ENCODE results near the gene GXYLT2. TPM values are rescaled to one million over a fixed set of nuclear protein-coding genes. Genes with fewer than 3 reads are reported as not detected.
A peak's percentile ranks its signal among the peaks of the same experiment; 100 is the strongest.

The GXYLT2 gene
- total RNA-seq, 2 experiments from 2014 or later: 0.08 TPM; not detected in 1

DNA sequence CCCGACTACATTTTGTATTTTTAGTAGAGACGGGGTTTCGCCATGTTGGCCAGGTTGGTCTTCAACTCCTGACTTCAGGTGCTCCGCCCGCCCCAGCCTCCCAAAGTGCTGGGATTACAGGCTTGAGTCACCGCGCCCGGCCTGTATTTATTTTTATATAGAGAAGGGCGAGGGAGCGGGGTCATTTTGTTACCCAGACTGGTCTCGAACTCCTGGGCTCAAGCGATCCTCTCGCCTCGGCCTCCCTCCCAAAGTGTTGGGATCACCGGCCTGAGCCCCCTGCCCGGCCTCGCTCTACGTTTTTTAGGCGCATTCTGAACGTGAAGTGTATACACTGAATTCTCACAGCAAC lies 108.3 kb downstream of the GXYLT2 start:
- Mint-ChIP-seq H3K9me3 (no peaks in the 10 kb centered on the region), H3K27me3 (no peaks in the 10 kb centered on the region), H3K4me1 (ENCODE audit: low read depth) (peaks cover 42% of the 10 kb centered on the region), H3K27ac (peak overlapping the region; percentile 86), H3K4me3 (peak overlapping the region; percentile 88), H3K36me3 (ENCODE audit: low read depth) (peaks cover 34% of the 10 kb centered on the region)
- peak overlapping the region; percentile 89 to 90 for H3K27ac ChIP-seq (ENCODE audit: low read depth in 1 of 2, low read length in 2 of 2)
- ChIA-PET CTCF (no interaction called here), POLR2A (interaction anchor here (0.7 to 1.4 kb wide), 3 partner anchors 15 to 60 kb away, joined by 3 to 7 read pairs (median 3); no protein-coding TSS in a partner anchor)
- no peak for ATAC-seq (ENCODE audit: poor library complexity)
- H3K36me3 ChIP-seq (ENCODE audit: insufficient read depth, low read length): peaks cover 20% of the 10 kb centered on the region
- TF ChIP-seq, protein P1, sequence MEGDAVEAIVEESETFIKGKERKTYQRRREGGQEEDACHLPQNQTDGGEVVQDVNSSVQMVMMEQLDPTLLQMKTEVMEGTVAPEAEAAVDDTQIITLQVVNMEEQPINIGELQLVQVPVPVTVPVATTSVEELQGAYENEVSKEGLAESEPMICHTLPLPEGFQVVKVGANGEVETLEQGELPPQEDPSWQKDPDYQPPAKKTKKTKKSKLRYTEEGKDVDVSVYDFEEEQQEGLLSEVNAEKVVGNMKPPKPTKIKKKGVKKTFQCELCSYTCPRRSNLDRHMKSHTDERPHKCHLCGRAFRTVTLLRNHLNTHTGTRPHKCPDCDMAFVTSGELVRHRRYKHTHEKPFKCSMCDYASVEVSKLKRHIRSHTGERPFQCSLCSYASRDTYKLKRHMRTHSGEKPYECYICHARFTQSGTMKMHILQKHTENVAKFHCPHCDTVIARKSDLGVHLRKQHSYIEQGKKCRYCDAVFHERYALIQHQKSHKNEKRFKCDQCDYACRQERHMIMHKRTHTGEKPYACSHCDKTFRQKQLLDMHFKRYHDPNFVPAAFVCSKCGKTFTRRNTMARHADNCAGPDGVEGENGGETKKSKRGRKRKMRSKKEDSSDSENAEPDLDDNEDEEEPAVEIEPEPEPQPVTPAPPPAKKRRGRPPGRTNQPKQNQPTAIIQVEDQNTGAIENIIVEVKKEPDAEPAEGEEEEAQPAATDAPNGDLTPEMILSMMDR (IDR thresholded peaks at IDR 0.05): no peak
- H3K27me3 ChIP-seq (ENCODE audit: control insufficient read depth in 1 of 2, insufficient read depth in 2 of 2, low read length in 2 of 2): no peaks in the 10 kb centered on the region
- peak overlapping the region; percentile 90 for H3K4me3 ChIP-seq (ENCODE audit: low read length)
- H3K9me3 ChIP-seq (ENCODE audit: control insufficient read depth in 1 of 2, insufficient read depth in 1 of 2, low read length in 2 of 2): no peaks in the 10 kb centered on the region
- intact Hi-C loops (cut with DNase I, micrococcal nuclease): loop anchor here (1.0 to 10.0 kb wide), 10 partner anchors 41 to 1411 kb away; partner anchors contain the start of genes SHQ1 (in 2 of the 2) and FOXP1 (in 1 of the 2)
- DNase-seq: peak in 3 of 14 experiments; percentile 3 to 12 (median 3)
- peaks cover 23% of the 10 kb centered on the region for H3K4me1 ChIP-seq (ENCODE audit: insufficient read depth, low read length)

DNA sequence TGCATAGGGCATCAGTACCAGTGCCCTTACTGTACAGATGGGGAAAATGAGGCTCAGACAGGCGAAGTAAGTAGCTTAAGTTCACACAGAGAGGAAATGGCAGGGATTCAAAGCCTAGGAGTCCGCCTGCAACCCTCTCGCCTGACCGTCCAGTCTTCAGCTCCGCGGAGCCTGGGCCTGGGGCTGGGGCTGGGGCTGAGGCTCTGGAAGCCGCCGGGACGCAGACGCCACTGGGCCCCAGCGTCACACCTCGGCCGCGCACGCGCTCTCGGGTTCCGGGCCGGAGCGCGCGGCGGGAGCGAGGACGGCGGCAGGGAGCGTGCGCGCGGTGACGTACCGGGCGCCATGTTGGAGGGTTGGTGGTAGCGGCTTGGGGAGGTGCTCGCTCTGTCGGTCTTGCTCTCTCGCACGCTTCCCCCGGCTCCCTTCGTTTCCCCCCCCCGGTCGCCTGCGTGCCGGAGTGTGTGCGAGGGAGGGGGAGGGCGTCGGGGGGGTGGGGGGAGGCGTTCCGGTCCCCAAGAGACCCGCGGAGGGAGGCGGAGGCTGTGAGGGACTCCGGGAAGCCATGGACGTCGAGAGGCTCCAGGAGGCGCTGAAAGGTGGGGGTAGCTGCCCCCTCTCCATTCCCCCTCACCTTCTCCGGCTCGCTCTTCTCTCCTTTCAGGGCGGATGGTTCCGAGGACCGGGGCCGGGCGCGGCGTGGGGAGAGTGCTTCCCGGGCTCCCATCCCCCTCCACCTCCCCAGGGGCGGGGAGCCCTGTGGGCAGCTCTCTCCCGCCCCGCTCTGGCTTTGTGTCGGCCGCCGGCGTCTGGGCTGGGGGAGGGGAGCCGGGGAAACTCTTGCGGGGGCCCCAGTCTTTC lies 108.9 kb downstream of the GXYLT2 start, which contains the start of gene PPP4R2:
Gene PPP4R2 (plus strand): TSS at position 339 of the 861 bp plus-strand sequence. CDS start 227 bp downstream, at position 566.
- Mint-ChIP-seq H3K9me3 (no peaks in the 10 kb centered on the region), H3K4me3 (peak within 1 kb of the TSS; percentile 88), H3K4me1 (ENCODE audit: low read depth) (peaks cover 48% of the 10 kb centered on the region), H3K36me3 (ENCODE audit: low read depth) (peaks cover 40% of the 10 kb centered on the region), H3K27ac (peak within 1 kb of the TSS; percentile 86), H3K27me3 (no peaks in the 10 kb centered on the region)
- Histone ChIP-seq H3K27ac (ENCODE audit: low read depth in 1 of 2, low read length in 2 of 2) (peak within 1 kb of the TSS; percentile 89 to 93), H3K4me3 (ENCODE audit: low read length) (peak within 1 kb of the TSS; percentile 90), H3K36me3 (ENCODE audit: insufficient read depth, low read length) (peaks cover 26% of the 10 kb centered on the region), H3K27me3 (ENCODE audit: control insufficient read depth in 1 of 2, insufficient read depth in 2 of 2, low read length in 2 of 2) (no peaks in the 10 kb centered on the region), H3K4me1 (ENCODE audit: insufficient read depth, low read length) (peaks cover 29% of the 10 kb centered on the region), H3K9me3 (ENCODE audit: control insufficient read depth in 1 of 2, insufficient read depth in 1 of 2, low read length in 2 of 2) (no peaks in the 10 kb centered on the region)
- ATAC-seq (ENCODE audit: poor library complexity): peak; percentile 85
- peak; percentile 83 to 98 (median 90) for DNase-seq
- TF ChIP-seq, protein P1 (IDR thresholded peaks at IDR 0.05): no peak
- intact Hi-C loops (cut with DNase I, micrococcal nuclease): loop anchor here (1.0 to 10.0 kb wide), 11 partner anchors 41 to 1412 kb away; partner anchors contain the start of genes SHQ1 (in 2 of the 2) and FOXP1 (in 1 of the 2)
- CTCF ChIA-PET: interaction anchor here (0.8 to 3.9 kb wide), 2 partner anchors 59 to 145 kb away, joined by 3 to 15 read pairs; no protein-coding TSS in a partner anchor
- POLR2A ChIA-PET: interaction anchor here (0.7 to 1.7 kb wide), 7 partner anchors 8 to 149 kb away, joined by 3 to 9 read pairs (median 3); partner anchors contain the start of gene SHQ1

DNA sequence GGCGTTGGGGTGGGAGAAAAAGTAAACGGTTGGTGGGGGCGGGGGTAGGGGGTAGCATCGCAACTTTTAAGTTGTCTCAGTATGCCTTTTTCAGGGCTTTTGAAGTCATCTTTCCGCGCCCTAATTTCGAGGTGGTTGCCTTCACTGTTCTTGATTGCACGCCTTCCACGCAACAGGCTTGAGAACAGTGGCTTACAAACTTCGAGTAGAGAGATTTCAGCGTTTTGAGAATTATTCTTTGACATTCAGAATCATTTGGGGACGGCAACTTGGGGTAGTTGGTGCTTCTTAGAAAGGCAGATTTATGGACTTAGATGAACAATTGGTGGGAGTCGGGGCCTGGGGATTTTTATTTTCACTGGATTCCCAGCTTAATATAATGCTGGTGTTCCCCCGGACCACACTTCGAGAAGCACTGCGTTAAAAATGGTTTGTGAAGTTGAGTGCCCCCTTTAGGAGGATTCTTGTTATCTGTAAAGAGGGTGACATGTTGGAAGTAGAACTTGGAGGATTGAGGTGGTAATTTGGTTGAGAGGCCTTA lies 109.6 kb downstream of the GXYLT2 start:
- ATAC-seq (ENCODE audit: poor library complexity): peak; percentile 25
- Mint-ChIP-seq H3K4me3 (peak overlapping the region; percentile 88), H3K4me1 (ENCODE audit: low read depth) (peaks cover 55% of the 10 kb centered on the region)

More for the DNA sequence above, 109.6 kb downstream of the GXYLT2 start:
- TF ChIP-seq, protein P1 (IDR thresholded peaks at IDR 0.05): peak; percentile 36
- peaks cover 47% of the 10 kb centered on the region for H3K36me3 Mint-ChIP-seq (ENCODE audit: low read depth)
- H3K27me3 Mint-ChIP-seq: no peaks in the 10 kb centered on the region
- Histone ChIP-seq H3K9me3 (ENCODE audit: control insufficient read depth in 1 of 2, insufficient read depth in 1 of 2, low read length in 2 of 2) (no peaks in the 10 kb centered on the region), H3K27me3 (ENCODE audit: control insufficient read depth in 1 of 2, insufficient read depth in 2 of 2, low read length in 2 of 2) (no peaks in the 10 kb centered on the region), H3K4me1 (ENCODE audit: insufficient read depth, low read length) (peaks cover 35% of the 10 kb centered on the region), H3K36me3 (ENCODE audit: insufficient read depth, low read length) (peaks cover 33% of the 10 kb centered on the region), H3K4me3 (ENCODE audit: low read length) (peak overlapping the region; percentile 90), H3K27ac (ENCODE audit: low read depth in 1 of 2, low read length in 2 of 2) (peak overlapping the region; percentile 89 to 93)
- POLR2A ChIA-PET: interaction anchor here (0.7 to 1.7 kb wide), 6 partner anchors 9 to 149 kb away, joined by 3 to 9 read pairs (median 4); partner anchors contain the start of gene SHQ1
- intact Hi-C loops (cut with DNase I, micrococcal nuclease): loop anchor here (1.0 to 10.0 kb wide), 10 partner anchors 40 to 1413 kb away; partner anchors contain the start of genes FOXP1 (in 1 of the 2) and SHQ1 (in 1 of the 2)
- CTCF ChIA-PET: interaction anchor here (3.9 kb wide), 1 partner anchor 58 kb away, joined by 15 read pairs; no protein-coding TSS in a partner anchor
- no peaks in the 10 kb centered on the region for H3K9me3 Mint-ChIP-seq
- peak overlapping the region; percentile 86 for H3K27ac Mint-ChIP-seq
- peak in 11 of 14 experiments; percentile 1 to 80 (median 25) for DNase-seq
